DMS114 treated with DMSO at 0.1 percent for 48 hours (cell line): Measurements from ENCODE around the gene NAV3.
"Not testable (repeated sequence)": the region's sequence is repeated elsewhere in the genome, so short reads cannot be mapped to it uniquely, and the experiment has no call there.

Experiments used
- DNase-seq: peaks from one replicate; lab custom pipeline; 2025; ENCODE audit not compliant: unreplicated experiment; lab: John Stamatoyannopoulos, UW

Gene NAV3

GRCh38 chr12:78038541-78038940, 207.8 kb downstream of the NAV3 start:
- DNase-seq: no peak

- DNase-seq: no peak
Observed at GRCh38 chr12:78038986-78039385, 208.3 kb downstream of the NAV3 start.

- no peak for DNase-seq
Observed at GRCh38 chr12:78040111-78040510, 209.4 kb downstream of the NAV3 start.

- DNase-seq: no peak
Observed at GRCh38 chr12:78050790-78051189, 220.1 kb downstream of the NAV3 start.

GRCh38 chr12:78055545-78055944, 224.9 kb downstream of the NAV3 start:
- DNase-seq: no peak

- DNase-seq: no peak
Observed at GRCh38 chr12:78057075-78057474, 226.4 kb downstream of the NAV3 start.

GRCh38 chr12:78060186-78060585, 229.5 kb downstream of the NAV3 start:
- no peak for DNase-seq

- no peak for DNase-seq
Observed at GRCh38 chr12:78062786-78063185, 232.1 kb downstream of the NAV3 start.

- no peak for DNase-seq
Observed at GRCh38 chr12:78081590-78082314, 251.1 kb downstream of the NAV3 start.

- no peak for DNase-seq
Observed at GRCh38 chr12:78085542-78086182, 255.0 kb downstream of the NAV3 start.

- DNase-seq: no peak
Observed at GRCh38 chr12:78086553-78087362, 256.1 kb downstream of the NAV3 start.

- no peak for DNase-seq
Observed at GRCh38 chr12:78087363-78087675, 256.6 kb downstream of the NAV3 start.

GRCh38 chr12:78088391-78088832, 257.7 kb downstream of the NAV3 start:
- DNase-seq: no peak

GRCh38 chr12:78090266-78090665, 259.6 kb downstream of the NAV3 start:
- DNase-seq: no peak

GRCh38 chr12:78095623-78096022, 264.9 kb downstream of the NAV3 start:
- DNase-seq: no peak

- no peak for DNase-seq
Observed at GRCh38 chr12:78096909-78097597, 266.4 kb downstream of the NAV3 start.

- no peak for DNase-seq
Observed at GRCh38 chr12:78099806-78100205, 269.1 kb downstream of the NAV3 start.

GRCh38 chr12:78101113-78101876, 270.6 kb downstream of the NAV3 start:
- DNase-seq: no peak

- DNase-seq: no peak
Observed at GRCh38 chr12:78101946-78102635, 271.4 kb downstream of the NAV3 start.

- DNase-seq: not testable (repeated sequence)
Observed at GRCh38 chr12:78102801-78103200, 272.1 kb downstream of the NAV3 start.
